Testis (tissue), 2 donors: ENCODE results near the gene CACNA2D3.

ENCODE experiments used
- POLR2A ChIP-seq: fragments of 450-650 bp; IDR thresholded peaks from one replicate; pipeline ENCODE4 v1.6.1; 2017; ENCODE audit warnings: antibody characterized with exemption, mild to moderate bottlenecking, moderate library complexity
- TF ChIP-seq, protein P1 (sequence below), 3 experiments: fragments of 450-650 bp in 2 of 3; fragments of 200-600 bp in 1 of 3; sonication (generic) in 1 of 3; IDR thresholded peaks; one replicate each; pipeline ENCODE4 v1.5.1; 2016 to 2019; ENCODE audit warnings: antibody characterized with exemption in 3 of 3, mild to moderate bottlenecking in 2 of 3, moderate library complexity in 1 of 3

DNA sequence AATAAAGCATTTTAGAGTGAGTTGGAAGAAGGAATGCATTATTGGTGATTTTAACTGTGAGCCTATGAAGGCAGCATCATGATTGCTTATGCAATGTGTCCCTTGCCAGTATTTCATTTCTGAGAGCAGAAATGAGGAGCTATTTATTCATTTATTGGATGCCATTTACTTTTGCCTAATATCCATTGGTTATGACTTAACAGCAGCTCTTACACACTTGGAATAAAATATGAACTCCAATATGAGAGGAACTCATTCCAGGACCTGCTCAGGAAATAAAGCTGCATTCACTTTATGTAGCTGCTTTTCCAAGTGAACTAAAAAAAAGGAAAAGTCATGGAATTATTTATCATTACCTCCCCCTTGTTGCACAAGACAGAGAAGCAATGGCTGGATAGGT is 525.4 kb downstream of the CACNA2D3 start:
- TF ChIP-seq, protein P1, sequence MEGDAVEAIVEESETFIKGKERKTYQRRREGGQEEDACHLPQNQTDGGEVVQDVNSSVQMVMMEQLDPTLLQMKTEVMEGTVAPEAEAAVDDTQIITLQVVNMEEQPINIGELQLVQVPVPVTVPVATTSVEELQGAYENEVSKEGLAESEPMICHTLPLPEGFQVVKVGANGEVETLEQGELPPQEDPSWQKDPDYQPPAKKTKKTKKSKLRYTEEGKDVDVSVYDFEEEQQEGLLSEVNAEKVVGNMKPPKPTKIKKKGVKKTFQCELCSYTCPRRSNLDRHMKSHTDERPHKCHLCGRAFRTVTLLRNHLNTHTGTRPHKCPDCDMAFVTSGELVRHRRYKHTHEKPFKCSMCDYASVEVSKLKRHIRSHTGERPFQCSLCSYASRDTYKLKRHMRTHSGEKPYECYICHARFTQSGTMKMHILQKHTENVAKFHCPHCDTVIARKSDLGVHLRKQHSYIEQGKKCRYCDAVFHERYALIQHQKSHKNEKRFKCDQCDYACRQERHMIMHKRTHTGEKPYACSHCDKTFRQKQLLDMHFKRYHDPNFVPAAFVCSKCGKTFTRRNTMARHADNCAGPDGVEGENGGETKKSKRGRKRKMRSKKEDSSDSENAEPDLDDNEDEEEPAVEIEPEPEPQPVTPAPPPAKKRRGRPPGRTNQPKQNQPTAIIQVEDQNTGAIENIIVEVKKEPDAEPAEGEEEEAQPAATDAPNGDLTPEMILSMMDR (IDR thresholded peaks at IDR 0.05) = no peak
- no peak for TF ChIP-seq POLR2A
